Esophagus muscularis mucosa (tissue), 4 donors: ENCODE data around the gene SLC17A9. TPM values are rescaled to one million over a fixed set of nuclear protein-coding genes. Genes with fewer than 3 reads are reported as not detected.

ENCODE experiments used
- DNase-seq: peaks from one replicate; pipeline ENCODE4 v3.0.0-alpha.2; 2017; ENCODE audit errors: extremely low spot score
- H3K27ac ChIP-seq, 4 donors: fragments of 200-600 bp; sonication (generic); replicated peaks in 1 of 4; 1 replicate in 3 of 4; 2 replicates in 1 of 4; pipeline ENCODE4 v1.5.1; 2016 to 2019; ENCODE audit warnings: mild to moderate bottlenecking in 1 of 4
- H3K27me3 ChIP-seq, 4 donors: fragments of 200-600 bp; sonication (generic); one replicate each; pipeline versions ENCODE4 v1.5.1 to v1.6.0; 2016 to 2019
- H3K36me3 ChIP-seq, 4 donors: fragments of 200-600 bp; sonication (generic); one replicate each; pipeline ENCODE4 v1.5.1; 2016 to 2019
- H3K4me1 ChIP-seq, 4 donors: fragments of 200-600 bp; sonication (generic); one replicate each; pipeline ENCODE4 v1.5.1; 2016 to 2019
- H3K4me3 ChIP-seq, 4 donors: fragments of 200-600 bp; sonication (generic); 1 replicate in 2 of 4; 2 replicates in 2 of 4; pipeline ENCODE4 v1.5.1; 2016 to 2019; ENCODE audit warnings: mild to moderate bottlenecking in 4 of 4, moderate library complexity in 1 of 4
- H3K9me3 ChIP-seq, 4 donors: fragments of 200-600 bp; sonication (generic); 1 replicate in 3 of 4; 2 replicates in 1 of 4; pipeline ENCODE4 v1.5.1; 2016 to 2019
- EP300 ChIP-seq: sonication (generic); formaldehyde crosslinking; IDR thresholded peaks from one replicate; pipeline ENCODE4 v1.6.1; 2017; ENCODE audit warnings: antibody characterized with exemption
- POLR2A ChIP-seq: fragments of 450-650 bp; IDR thresholded peaks from one replicate; pipeline ENCODE4 v1.6.1; 2017; ENCODE audit warnings: antibody characterized with exemption, moderate library complexity, mild to moderate bottlenecking, low read depth
- POLR2AphosphoS5 ChIP-seq, 2 donors: sonication (generic); formaldehyde crosslinking; IDR thresholded peaks; one replicate each; pipeline ENCODE4 v1.6.1; 2017; ENCODE audit warnings: antibody characterized with exemption in 2 of 2
- WGBS: methylation state at CpG from one replicate; pipeline ENCODE4 v1.1.5; 2018; 5-methylcytosine and 5-hydroxymethylcytosine counted together
- intact Hi-C: fragments of 100-400 bp; cut with DNase I; formaldehyde crosslinking; loops from one replicate; pipeline ENCODE4 v1.15.1; 2023
- total RNA-seq, 4 donors: library from RNA; depleted of rRNA; stranded (reverse); fragments of >200 nt; gene quantifications; one replicate each; pipeline versions ENCODE4 v1.1.0 to v1.2.1, GENCODE V29; 2016
- TF ChIP-seq, protein P1 (sequence below), 3 experiments: fragments of 200-600 bp in 2 of 3; fragments of 450-650 bp in 1 of 3; sonication (generic) in 2 of 3; IDR thresholded peaks; one replicate each; pipeline ENCODE4 v1.5.1; 2017 to 2019; ENCODE audit warnings: antibody characterized with exemption in 3 of 3, mild to moderate bottlenecking in 2 of 3, moderate library complexity in 1 of 3

Gene SLC17A9
- total RNA-seq, 4 donors from 2014 or later, result 2.2 to 5.2 (median 2.7) TPM

DNA sequence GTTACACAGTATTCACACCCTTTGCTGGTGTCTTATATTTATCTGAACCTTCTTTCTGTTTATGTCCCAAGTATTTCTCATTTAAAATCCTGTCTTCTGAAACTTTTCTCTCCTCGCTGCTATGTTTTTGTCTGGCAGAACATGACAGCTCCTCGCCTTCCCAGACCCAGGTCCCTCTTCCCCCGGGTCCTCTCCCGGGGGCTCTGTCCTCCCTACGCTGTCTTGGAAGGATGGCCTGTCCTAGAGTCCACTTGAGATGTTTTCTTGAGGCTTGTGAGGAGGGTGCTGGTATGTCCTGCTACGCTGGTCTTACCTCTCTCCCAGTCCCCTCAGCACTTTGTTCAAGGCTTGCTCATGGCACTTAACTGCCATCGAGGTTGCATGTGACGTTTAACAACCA, 8.3 kb upstream of the SLC17A9 start:
- Histone ChIP-seq H3K27ac (no peak overlapping the region), H3K4me1 (peaks cover 22 to 37% (median 33%) of the 10 kb centered on the region in 4 donors)
- intact Hi-C loops, result no loop called here

DNA sequence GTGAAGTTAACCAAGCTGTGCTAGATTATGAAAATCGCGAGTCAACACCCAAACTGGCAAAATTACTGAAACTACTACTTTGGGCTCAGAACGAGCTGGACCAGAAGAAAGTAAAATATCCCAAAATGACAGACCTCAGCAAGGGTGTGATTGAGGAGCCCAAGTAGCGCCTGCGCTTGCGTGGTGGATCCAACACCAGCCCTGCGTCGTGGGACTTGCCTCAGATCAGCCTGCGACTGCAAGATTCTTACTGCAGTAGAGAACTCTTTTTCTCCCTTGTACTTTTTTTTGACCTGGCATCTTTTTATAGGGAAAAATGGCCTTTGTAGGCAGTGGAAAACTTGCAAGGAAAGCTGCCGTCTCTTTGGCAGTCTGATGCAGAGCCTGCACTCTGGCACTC, 7.8 kb upstream of the SLC17A9 start:
- Histone ChIP-seq H3K27me3 (no peaks in the 10 kb centered on the region), H3K4me1 (peaks cover 16 to 31% (median 28%) of the 10 kb centered on the region in 4 donors), H3K9me3 (no peaks in the 10 kb centered on the region), H3K36me3 (peaks cover 43 to 89% (median 64%) of the 10 kb centered on the region in 4 donors), H3K4me3 (no peak overlapping the region), H3K27ac (no peak overlapping the region)
- TF ChIP-seq EP300 (no peak), POLR2AphosphoS5 (IDR thresholded peaks at IDR 0.05) (no peak), POLR2A (no peak)
- TF ChIP-seq, protein P1, sequence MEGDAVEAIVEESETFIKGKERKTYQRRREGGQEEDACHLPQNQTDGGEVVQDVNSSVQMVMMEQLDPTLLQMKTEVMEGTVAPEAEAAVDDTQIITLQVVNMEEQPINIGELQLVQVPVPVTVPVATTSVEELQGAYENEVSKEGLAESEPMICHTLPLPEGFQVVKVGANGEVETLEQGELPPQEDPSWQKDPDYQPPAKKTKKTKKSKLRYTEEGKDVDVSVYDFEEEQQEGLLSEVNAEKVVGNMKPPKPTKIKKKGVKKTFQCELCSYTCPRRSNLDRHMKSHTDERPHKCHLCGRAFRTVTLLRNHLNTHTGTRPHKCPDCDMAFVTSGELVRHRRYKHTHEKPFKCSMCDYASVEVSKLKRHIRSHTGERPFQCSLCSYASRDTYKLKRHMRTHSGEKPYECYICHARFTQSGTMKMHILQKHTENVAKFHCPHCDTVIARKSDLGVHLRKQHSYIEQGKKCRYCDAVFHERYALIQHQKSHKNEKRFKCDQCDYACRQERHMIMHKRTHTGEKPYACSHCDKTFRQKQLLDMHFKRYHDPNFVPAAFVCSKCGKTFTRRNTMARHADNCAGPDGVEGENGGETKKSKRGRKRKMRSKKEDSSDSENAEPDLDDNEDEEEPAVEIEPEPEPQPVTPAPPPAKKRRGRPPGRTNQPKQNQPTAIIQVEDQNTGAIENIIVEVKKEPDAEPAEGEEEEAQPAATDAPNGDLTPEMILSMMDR (IDR thresholded peaks at IDR 0.05), result no peak
- no peak for DNase-seq
- intact Hi-C loops, result no loop called here
- WGBS, result 87% methylated on average over 10 of the region's 10 CpGs

More for the DNA sequence above, 8.3 kb upstream of the SLC17A9 start:
- TF ChIP-seq POLR2A (no peak), POLR2AphosphoS5 (IDR thresholded peaks at IDR 0.05) (no peak), EP300 (no peak)
- TF ChIP-seq, protein P1 (IDR thresholded peaks at IDR 0.05), result no peak
- H3K4me3 ChIP-seq, result no peak overlapping the region
- no peaks in the 10 kb centered on the region for H3K27me3 ChIP-seq
- H3K36me3 ChIP-seq, result peaks cover 43 to 85% (median 61%) of the 10 kb centered on the region in 4 donors
- 80% methylated on average over 7 of the region's 8 CpGs for WGBS
- H3K9me3 ChIP-seq, result no peaks in the 10 kb centered on the region
- DNase-seq, result no peak

DNA sequence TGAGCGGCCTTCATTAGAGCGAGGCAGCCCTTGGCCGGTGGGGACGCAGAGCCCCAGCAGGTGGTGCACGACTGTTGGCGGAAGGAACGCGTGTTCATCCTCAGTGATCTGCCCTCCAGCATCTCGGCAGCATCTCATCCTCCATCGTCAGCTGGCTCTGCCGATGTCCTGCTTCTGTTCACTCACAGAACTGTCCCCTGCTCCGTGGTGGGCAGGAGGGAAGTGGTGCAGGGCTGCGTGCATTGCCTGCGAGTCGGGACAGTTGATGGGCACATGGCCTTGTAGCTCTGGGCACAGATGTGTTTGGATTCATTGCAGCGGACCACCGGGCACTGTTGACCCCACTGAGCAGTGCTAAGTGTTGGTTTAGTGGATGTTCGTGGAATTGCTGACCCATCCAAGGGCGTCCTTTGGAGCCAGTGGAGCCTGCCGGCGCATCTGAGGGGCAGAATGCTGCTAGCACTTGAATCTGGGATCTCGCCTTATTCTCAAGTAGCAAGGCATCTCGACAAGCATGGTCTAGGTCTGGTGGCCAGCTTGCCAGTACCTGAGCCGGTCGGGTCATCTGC, 6.7 kb upstream of the SLC17A9 start:
- 93% methylated on average over 14 of the region's 25 CpGs for WGBS

DNA sequence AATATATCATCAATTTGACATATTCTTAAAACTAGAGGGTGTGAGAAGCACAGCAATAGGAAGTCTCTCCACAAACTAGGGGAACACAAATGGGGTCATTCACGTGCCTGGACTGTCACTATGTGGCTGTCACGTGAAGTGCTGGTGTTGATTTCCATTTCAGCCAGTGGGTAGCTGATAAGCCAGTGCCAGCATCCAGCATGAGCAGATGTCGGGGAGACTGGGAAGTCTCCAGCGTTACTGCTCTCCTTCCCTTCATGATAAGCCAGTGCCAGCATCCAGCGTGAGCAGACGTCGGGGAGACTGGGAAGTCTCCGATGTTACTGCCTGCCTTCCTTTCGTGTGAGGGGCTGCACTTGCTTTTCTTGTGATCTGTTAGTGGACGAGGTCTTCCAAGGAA, 5.6 kb upstream of the SLC17A9 start:
- Histone ChIP-seq H3K4me3 (no peak overlapping the region), H3K36me3 (peaks cover 43 to 90% (median 72%) of the 10 kb centered on the region in 4 donors), H3K4me1 (peaks cover 3 to 13% (median 8%) of the 10 kb centered on the region in 4 donors), H3K27ac (no peak overlapping the region), H3K9me3 (no peaks in the 10 kb centered on the region), H3K27me3 (no peaks in the 10 kb centered on the region)
- no peak for DNase-seq
- TF ChIP-seq EP300, result no peak
- TF ChIP-seq, protein P1 (IDR thresholded peaks at IDR 0.05), result no peak
- TF ChIP-seq POLR2A, result no peak
- TF ChIP-seq POLR2AphosphoS5 (IDR thresholded peaks at IDR 0.05), result no peak
- intact Hi-C loops, result no loop called here
- 78% methylated on average over 10 of the region's 10 CpGs for WGBS

More for the DNA sequence above, 6.7 kb upstream of the SLC17A9 start:
- Histone ChIP-seq H3K4me1 (peaks cover 6 to 20% (median 17%) of the 10 kb centered on the region in 4 donors), H3K27me3 (no peaks in the 10 kb centered on the region), H3K9me3 (no peaks in the 10 kb centered on the region), H3K36me3 (peaks cover 43 to 98% (median 75%) of the 10 kb centered on the region in 4 donors), H3K4me3 (no peak overlapping the region), H3K27ac (no peak overlapping the region)
- intact Hi-C loops, result no loop called here
- no peak for DNase-seq
- TF ChIP-seq EP300 (no peak), POLR2AphosphoS5 (IDR thresholded peaks at IDR 0.05) (no peak), POLR2A (no peak)
- TF ChIP-seq, protein P1 (IDR thresholded peaks at IDR 0.05), result no peak
